PFSK-1 (cell line): ENCODE results near the gene CLN6.

ENCODE experiments used
- POLR2AphosphoS5 ChIP-seq: IDR thresholded peaks from 2 replicates; pipeline ENCODE4 v1.6.1; 2012; ENCODE audit warnings: low read depth, mild to moderate bottlenecking, control low read depth, low read length, moderate library complexity
- REST ChIP-seq, 2 experiments: IDR thresholded peaks; 2 replicates each; pipeline versions ENCODE4 v1.6.1 to v1.8.0; 2011 to 2012; ENCODE audit warnings: low read depth in 2 of 2, low read length in 2 of 2, control low read depth in 1 of 2, inconsistent platforms in 1 of 2, mild to moderate bottlenecking in 1 of 2, moderate library complexity in 1 of 2; ENCODE audit not compliant: insufficient read depth in 1 of 2
- TAF1 ChIP-seq: IDR thresholded peaks from 2 replicates; pipeline ENCODE4 v1.6.1; 2012; ENCODE audit warnings: low read length, control low read depth, borderline replicate concordance; ENCODE audit not compliant: insufficient read depth

- TF ChIP-seq REST (IDR thresholded peaks at IDR 0.05; ENCODE audit: insufficient read depth in 1 of 2, low read depth in 2 of 2, low read length in 2 of 2) (no peak), TAF1 (no peak), POLR2AphosphoS5 (no peak)
Observed at GRCh38 chr15:68228143-68228970, 1.2 kb downstream of the CLN6 start.
